Trophoblast cell (in vitro differentiated cells and primary cell): ENCODE data around the gene DNM3.

Experiments
- DNase-seq, 2 donors: peaks; one replicate each; pipeline ENCODE4 v3.0.0-alpha.2; 2016
- H2AFZ ChIP-seq: 2 replicates; pipeline ENCODE4 v1.6.1; 2013; ENCODE audit warnings: low read length, moderate library complexity, mild to moderate bottlenecking; ENCODE audit not compliant: insufficient read depth, poor library complexity
- H2AK5ac ChIP-seq: 2 replicates; pipeline ENCODE4 v1.6.1; 2013; ENCODE audit warnings: mild to moderate bottlenecking, low read length
- H2BK120ac ChIP-seq: 2 replicates; pipeline ENCODE4 v1.6.1; 2013; ENCODE audit warnings: low read length, mild to moderate bottlenecking, moderate library complexity; ENCODE audit not compliant: insufficient read depth, poor library complexity
- H2BK12ac ChIP-seq: 2 replicates; pipeline ENCODE4 v1.6.1; 2013; ENCODE audit warnings: mild to moderate bottlenecking, low read length, moderate library complexity
- H2BK5ac ChIP-seq: 2 replicates; pipeline ENCODE4 v1.6.1; 2013; ENCODE audit warnings: low read length, low read depth, moderate library complexity, mild to moderate bottlenecking; ENCODE audit not compliant: poor library complexity
- H3K14ac ChIP-seq: 2 replicates; pipeline ENCODE4 v1.6.1; 2013; ENCODE audit warnings: mild to moderate bottlenecking, low read length
- H3K18ac ChIP-seq: 2 replicates; pipeline ENCODE4 v1.6.1; 2013; ENCODE audit warnings: mild to moderate bottlenecking, low read length
- H3K23ac ChIP-seq: 2 replicates; pipeline ENCODE4 v1.6.1; 2013; ENCODE audit warnings: low read length
- H3K27ac ChIP-seq: 2 replicates; pipeline ENCODE4 v1.5.1; 2013; ENCODE audit warnings: low read depth, mild to moderate bottlenecking, inconsistent platforms, low read length, moderate library complexity
- H3K27me3 ChIP-seq: 2 replicates; pipeline ENCODE4 v1.6.1; 2013; ENCODE audit warnings: inconsistent platforms, mild to moderate bottlenecking, low read length, moderate library complexity; ENCODE audit not compliant: insufficient read depth
- H3K36me3 ChIP-seq, 2 experiments: 1 replicate in 1 of 2; 2 replicates in 1 of 2; pipeline ENCODE4 v1.6.1; 2013; ENCODE audit warnings: low read length in 2 of 2, mild to moderate bottlenecking in 2 of 2, moderate library complexity in 1 of 2; ENCODE audit not compliant: insufficient read depth in 2 of 2, control insufficient read depth in 1 of 2
- H3K4ac ChIP-seq: 2 replicates; pipeline ENCODE4 v1.6.1; 2013; ENCODE audit warnings: low read depth, mild to moderate bottlenecking, low read length, moderate library complexity
- H3K4me1 ChIP-seq, 2 experiments: 1 replicate in 1 of 2; 2 replicates in 1 of 2; pipeline ENCODE4 v1.6.1; 2013; ENCODE audit warnings: low read length in 2 of 2, mild to moderate bottlenecking in 2 of 2, moderate library complexity in 1 of 2; ENCODE audit not compliant: insufficient read depth in 2 of 2, control insufficient read depth in 1 of 2
- H3K4me2 ChIP-seq: 2 replicates; pipeline ENCODE4 v1.6.1; 2013; ENCODE audit warnings: inconsistent platforms, mild to moderate bottlenecking, low read length, moderate library complexity
- H3K4me3 ChIP-seq: 2 replicates; pipeline ENCODE4 v1.5.1; 2013; ENCODE audit warnings: mild to moderate bottlenecking, low read depth, low read length, inconsistent platforms
- H3K79me1 ChIP-seq: one replicate; pipeline ENCODE4 v1.6.1; 2013; ENCODE audit warnings: low read length
- H3K79me2 ChIP-seq: 2 replicates; pipeline ENCODE4 v1.6.1; 2013; ENCODE audit warnings: low read length, mild to moderate bottlenecking; ENCODE audit not compliant: control insufficient read depth, insufficient read depth, poor library complexity
- H3K9ac ChIP-seq: 2 replicates; pipeline ENCODE4 v1.6.1; 2013; ENCODE audit warnings: mild to moderate bottlenecking, low read length
- H3K9me3 ChIP-seq: 2 replicates; pipeline ENCODE4 v1.6.1; 2013; ENCODE audit warnings: low read depth, mild to moderate bottlenecking, control low read depth, inconsistent platforms, low read length; ENCODE audit not compliant: insufficient read depth
- H4K12ac ChIP-seq: 2 replicates; pipeline ENCODE4 v1.6.1; 2013; ENCODE audit warnings: low read depth, mild to moderate bottlenecking, low read length, moderate library complexity
- H4K8ac ChIP-seq: 2 replicates; pipeline ENCODE4 v1.6.1; 2013; ENCODE audit warnings: low read depth, mild to moderate bottlenecking, low read length, moderate library complexity
- H4K91ac ChIP-seq: one replicate; pipeline ENCODE4 v1.6.1; 2013; ENCODE audit warnings: low read depth, mild to moderate bottlenecking, low read length, moderate library complexity
- WGBS: extraction: QIAGEN DNeasy Blood & Tissue Kit; methylation state at CpG from one replicate; pipeline ENCODE4 v1.1.7; 2013; ENCODE audit warnings: missing lambda C conversion rate; ENCODE audit not compliant: insufficient read length, insufficient coverage; ENCODE audit errors: extremely low coverage; 5-methylcytosine and 5-hydroxymethylcytosine counted together

The DNM3 gene

DNA sequence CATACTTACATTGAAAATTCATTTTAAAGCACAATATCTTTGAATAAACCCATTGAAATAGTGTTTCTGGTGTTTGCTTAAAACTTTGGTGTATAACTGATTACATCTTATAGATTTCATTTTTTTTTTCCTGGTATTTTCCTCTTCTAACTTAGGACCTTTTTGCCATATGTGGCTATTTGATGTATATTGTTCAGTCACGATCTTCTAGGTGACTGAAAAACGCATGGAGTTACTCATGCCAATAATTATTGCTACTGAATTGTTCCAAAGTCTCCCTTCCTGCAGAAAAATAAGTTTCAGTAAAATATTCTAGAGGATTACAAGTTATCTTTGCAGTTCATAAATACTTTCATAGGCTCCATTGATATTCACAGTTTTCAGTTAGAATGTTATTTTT lies 556.3 kb downstream of the DNM3 start:
- Histone ChIP-seq H4K12ac (no peak overlapping the region), H3K27me3 (no peaks in the 10 kb centered on the region), H3K4me3 (no peak overlapping the region), H3K23ac (no peak overlapping the region), H3K14ac (no peak overlapping the region), H3K4me2 (no peak overlapping the region), H3K9me3 (no peaks in the 10 kb centered on the region), H3K4ac (no peak overlapping the region), H3K79me1 (peaks cover 9% of the 10 kb centered on the region), H3K27ac (no peak overlapping the region), H2BK120ac (no peak overlapping the region), H2BK5ac (no peak overlapping the region), H3K4me1 (peaks cover 0 to 8% of the 10 kb centered on the region in 2 experiments), H3K9ac (no peak overlapping the region), H4K91ac (no peak overlapping the region), H3K36me3 (no peaks in the 10 kb centered on the region), H2AK5ac (no peak overlapping the region), H2BK12ac (no peak overlapping the region), H2AFZ (no peak overlapping the region), H4K8ac (no peak overlapping the region), H3K79me2 (no peaks in the 10 kb centered on the region), H3K18ac (no peak overlapping the region)
- no peak for DNase-seq
- WGBS: no CpG with 5 or more reads among the region's 2 CpGs

DNA sequence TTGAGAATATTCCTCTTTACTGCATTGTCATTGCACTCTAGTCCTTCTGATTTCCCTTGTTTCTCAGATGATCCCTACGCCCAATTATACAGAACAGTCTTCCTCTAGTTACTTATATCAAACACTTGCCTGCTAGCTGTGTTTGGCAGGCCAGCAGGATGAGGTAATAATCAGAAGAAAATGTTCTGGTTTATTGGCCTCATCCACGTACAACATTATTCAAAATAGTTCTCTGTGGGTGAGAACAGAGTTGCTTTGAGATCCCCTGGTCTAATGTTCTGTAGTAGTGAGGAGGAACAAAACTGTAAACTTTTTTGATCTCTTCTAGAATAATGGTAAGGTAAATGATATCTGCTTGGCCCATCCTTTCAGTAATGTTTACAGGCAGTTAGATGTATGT lies 556.9 kb downstream of the DNM3 start:
- Histone ChIP-seq H2BK12ac (peak overlapping the region; percentile 71), H3K27me3 (no peaks in the 10 kb centered on the region), H4K8ac (peak overlapping the region; percentile 19), H4K12ac (no peak overlapping the region), H3K4ac (no peak overlapping the region), H3K9me3 (no peaks in the 10 kb centered on the region), H2BK120ac (no peak overlapping the region), H3K4me1 (peaks cover 0 to 8% of the 10 kb centered on the region in 2 experiments), H3K18ac (no peak overlapping the region), H3K14ac (no peak overlapping the region), H3K79me1 (peaks cover 7% of the 10 kb centered on the region), H3K27ac (peak overlapping the region; percentile 57), H4K91ac (no peak overlapping the region), H3K79me2 (no peaks in the 10 kb centered on the region), H3K4me3 (no peak overlapping the region), H2AFZ (no peak overlapping the region), H3K36me3 (no peaks in the 10 kb centered on the region), H3K23ac (no peak overlapping the region), H2BK5ac (no peak overlapping the region), H3K4me2 (no peak overlapping the region), H3K9ac (no peak overlapping the region), H2AK5ac (no peak overlapping the region)
- no peak for DNase-seq
- WGBS: no CpG with 5 or more reads among the region's 2 CpGs

GRCh38 chr1:172398970-172399755 lies 557.9 kb downstream of the DNM3 start:
- Histone ChIP-seq H3K4me2 (no peak overlapping the region), H3K4ac (no peak overlapping the region), H3K14ac (no peak overlapping the region), H3K79me1 (peaks cover 6% of the 10 kb centered on the region), H4K12ac (no peak overlapping the region), H2AK5ac (no peak overlapping the region), H3K9ac (no peak overlapping the region), H3K4me3 (no peak overlapping the region), H3K79me2 (no peaks in the 10 kb centered on the region), H4K8ac (peak overlapping the region; percentile 11), H2BK5ac (peak overlapping the region; percentile 72), H3K23ac (no peak overlapping the region), H4K91ac (peak overlapping the region; percentile 61), H2BK120ac (no peak overlapping the region), H3K27ac (peak overlapping the region; percentile 71), H2BK12ac (no peak overlapping the region), H3K27me3 (no peaks in the 10 kb centered on the region), H3K9me3 (no peaks in the 10 kb centered on the region), H3K18ac (no peak overlapping the region), H2AFZ (no peak overlapping the region), H3K4me1 (peaks cover 0 to 4% of the 10 kb centered on the region in 2 experiments), H3K36me3 (no peaks in the 10 kb centered on the region)
- peak; percentile 12 to 76 for DNase-seq
- WGBS: no CpG with 5 or more reads among the region's 9 CpGs

- Histone ChIP-seq H3K4ac (no peak overlapping the region), H2AFZ (peak overlapping the region; percentile 14), H3K27me3 (no peaks in the 10 kb centered on the region), H2BK120ac (peak overlapping the region; percentile 54), H3K4me2 (no peak overlapping the region), H3K79me2 (no peaks in the 10 kb centered on the region), H3K9me3 (no peaks in the 10 kb centered on the region), H4K8ac (peak overlapping the region; percentile 61), H3K27ac (peak overlapping the region; percentile 23), H4K91ac (peak overlapping the region; percentile 67), H3K9ac (no peak overlapping the region), H4K12ac (no peak overlapping the region), H3K18ac (no peak overlapping the region), H2AK5ac (no peak overlapping the region), H3K79me1 (peaks cover 6% of the 10 kb centered on the region), H3K4me3 (no peak overlapping the region), H3K14ac (peak overlapping the region; percentile 21), H2BK5ac (peak overlapping the region; percentile 32), H3K36me3 (no peaks in the 10 kb centered on the region), H3K4me1 (peaks cover 0 to 3% of the 10 kb centered on the region in 2 experiments), H2BK12ac (peak overlapping the region; percentile 67), H3K23ac (no peak overlapping the region)
- WGBS: no CpG with 5 or more reads among the region's 6 CpGs
- no peak for DNase-seq
These were observed 558.7 kb downstream of the DNM3 start for GRCh38 chr1:172399756-172400721.
